ENCODE results near the gene LEPR. TPM values are rescaled to one million over a fixed set of nuclear protein-coding genes. Genes with fewer than 3 reads are reported as not detected.

Gene LEPR
- polyA plus RNA-seq (2011; rRNA removed) (6.5 and 6.7 TPM in 2 replicates), polyA plus RNA-seq (2017; fragmentation: RNase III; extraction: RNeasy Plus Mini Kit Qiagen cat#74134 plus additional on column Dnase treatment) (2.8 to 3.3 TPM (median 3.1 TPM) in 3 replicates), polyA minus RNA-seq (2011; rRNA and poly(A)+ RNA removed) (3.4 and 3.9 TPM in 2 replicates)
- polyA plus RNA-seq (2012; cell fraction: cytosol; rRNA removed) = 0.59 and 0.80 TPM in 2 replicates
- polyA plus RNA-seq (2012; cell fraction: nucleus; rRNA removed) = 0.24 and 0.43 TPM in 2 replicates

- Histone ChIP-seq H3K4me1 (peaks cover 64% of the 10 kb centered on the region), H3K9me3 (no peaks in the 10 kb centered on the region), H3K4me3 (peak within 1 kb of the TSS; percentile 85), H3K27ac (peak within 1 kb of the TSS; percentile 90 to 99), H3K4me2 (peak within 1 kb of the TSS; percentile 89)
- DNase-seq (ENCODE audit: low read depth in 1 of 2, low spot score in 1 of 2) (peak in 1 of 2 experiments; percentile 72), ATAC-seq (peak; percentile 69 to 83), FAIRE-seq (no peak)
- CTCF ChIA-PET = interaction anchor here (2.3 kb wide), 1 partner anchor 267 kb away, joined by 7 read pairs; no protein-coding TSS in a partner anchor
- TF ChIP-seq BCL3 (IDR thresholded peaks at IDR 0.05) (0 out of 3 replicates have a peak, but pooled peaks have one; percentile 38), PHF8 (IDR thresholded peaks at IDR 0.05; ENCODE audit: borderline replicate concordance, low read depth) (peak; percentile 54; the same call in 1 of the 2 replicates), POLR2A (IDR thresholded peaks at IDR 0.05; ENCODE audit: low read length) (peak; percentile 76), JUN (IDR thresholded peaks at IDR 0.05) (peak in 1 of 2 experiments; percentile 68; a peak in 2 of 5 replicates), E2F6 (IDR thresholded peaks at IDR 0.05; ENCODE audit: borderline replicate concordance, low read depth) (0 out of 2 replicates have a peak, but pooled peaks have one; percentile 12), CEBPB (IDR thresholded peaks at IDR 0.05) (no peak)
- 0% methylated on average over 18 of the region's 60 CpGs for WGBS (ENCODE audit: missing lambda C conversion rate)
- POLR2A ChIA-PET = interaction anchor here (0.7 to 1.5 kb wide), 4 partner anchors 9 to 166 kb away, joined by 4 to 7 read pairs (median 5); no protein-coding TSS in a partner anchor
Measured at GRCh38 chr1:65420590-65421350, at the start of gene LEPR, which contains the start of gene LEPROT. Gene LEPR, plus strand, starts transcription at chr1:65420668. Its CDS starts 144,898 bp downstream, at chr1:65565566. Gene LEPROT, plus strand, starts transcription at chr1:65420668. Its CDS starts 57 bp downstream, at chr1:65420725.

- FAIRE-seq (no peak), DNase-seq (ENCODE audit: low read depth in 1 of 2, low spot score in 1 of 2) (no peak), ATAC-seq (no peak)
- no peak overlapping the region for H3K4me2 ChIP-seq
- no peak for TF ChIP-seq HEYL (CRISPR knock-in tag; IDR thresholded peaks at IDR 0.05)
- no peak for TF ChIP-seq ZFP36 (IDR thresholded peaks at IDR 0.05; ENCODE audit: borderline replicate concordance, partially characterized antibody)
- no peak for TF ChIP-seq EHMT2 (IDR thresholded peaks at IDR 0.05; ENCODE audit: low read depth)
- no peak for TF ChIP-seq CBX2 (IDR thresholded peaks at IDR 0.05; ENCODE audit: borderline replicate concordance, low read depth)
- TF ChIP-seq FOSL2 (IDR thresholded peaks at IDR 0.05) = no peak
- TF ChIP-seq FOSL2 (CRISPR knock-in tag; IDR thresholded peaks at IDR 0.05) = no peak
- no peak for TF ChIP-seq BHLHE40 (IDR thresholded peaks at IDR 0.05; ENCODE audit: low read depth, low read length)
- no peak for TF ChIP-seq MAFK (IDR thresholded peaks at IDR 0.05; ENCODE audit: partially characterized antibody)
- TF ChIP-seq PHF8 (IDR thresholded peaks at IDR 0.05; ENCODE audit: borderline replicate concordance, low read depth) = no peak
- no peak for TF ChIP-seq BCL3 (IDR thresholded peaks at IDR 0.05)
- TF ChIP-seq KDM5A (IDR thresholded peaks at IDR 0.05) = no peak
- no peak for TF ChIP-seq JUN (IDR thresholded peaks at IDR 0.05)
- no peak for TF ChIP-seq FOSB (CRISPR knock-in tag; IDR thresholded peaks at IDR 0.05)
- no peak for TF ChIP-seq POLR2AphosphoS2 (conservative IDR thresholded peaks at IDR 0.05; ENCODE audit: low read length)
- no peak for TF ChIP-seq CHD2 (IDR thresholded peaks at IDR 0.05; ENCODE audit: low read length, partially characterized antibody)
- TF ChIP-seq HDAC2 (IDR thresholded peaks at IDR 0.05) = no peak
- no peak for TF ChIP-seq TFCP2L1 (CRISPR knock-in tag; IDR thresholded peaks at IDR 0.05)
- no peak for TF ChIP-seq E2F6 (IDR thresholded peaks at IDR 0.05; ENCODE audit: borderline replicate concordance, low read depth)
- no peaks in the 10 kb centered on the region for H3K9me3 ChIP-seq
- no peak overlapping the region for H3K4me3 ChIP-seq
- ChIA-PET POLR2A (no interaction called here), CTCF (interaction anchor here (1.4 kb wide), 1 partner anchor 30 kb away, joined by 3 read pairs; no protein-coding TSS in a partner anchor)
- WGBS (ENCODE audit: missing lambda C conversion rate) = 100% methylated on average over 3 of the region's 3 CpGs
- peaks cover 10% of the 10 kb centered on the region for H3K4me1 ChIP-seq
- H3K27ac ChIP-seq = no peak overlapping the region
Measured at GRCh38 chr1:65371544-65371943, 48.9 kb upstream of the LEPR start.

Measured in A549 (cell line).